ENCODE measurements around the gene EPB41L1. TPM values are rescaled to one million over a fixed set of nuclear protein-coding genes. Genes with fewer than 3 reads are reported as not detected.

Gene EPB41L1
- total RNA-seq, 1 experiment from 2014 or later, result 134 TPM

GRCh38 chr20:36121981-36122930 is 32.3 kb upstream of the EPB41L1 start:
- H3K4me2 ChIP-seq, result peak overlapping the region; percentile 52
- intact Hi-C loops (cut with micrococcal nuclease; ENCODE audit: unreplicated experiment), result loop anchor here (2.0 kb wide), 1 partner anchor 29 kb away; no protein-coding TSS in a partner anchor
- TSS peak; percentile 39 for BruUV-seq (replicated peaks)

DNA sequence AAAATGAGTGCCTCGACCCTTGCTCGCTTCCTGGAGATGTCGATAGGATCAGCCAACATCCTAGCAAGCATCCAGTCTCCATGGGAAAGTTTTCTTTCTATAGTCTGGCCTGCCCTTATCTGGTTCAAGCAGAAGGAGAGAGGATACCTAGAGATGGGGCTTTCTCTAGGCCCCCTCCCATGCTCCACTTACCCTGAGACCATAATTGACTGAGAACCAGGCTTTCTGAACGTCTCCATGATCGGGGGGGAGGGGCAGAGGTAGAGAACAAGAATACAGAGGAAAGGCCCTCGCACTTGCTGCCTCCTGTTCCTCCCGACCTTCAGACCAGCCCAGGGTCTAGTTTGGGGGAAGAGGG is 31.6 kb upstream of the EPB41L1 start:
- H3F3A ChIP-seq (ENCODE audit: insufficient read depth, low read depth), result peaks cover 5% of the 10 kb centered on the region; the same call in 1 of the 2 replicates
- H3K4me1 ChIP-seq (replicated peaks; ENCODE audit: insufficient read depth), result peaks cover 30% of the 10 kb centered on the region
- H3K4me3 ChIP-seq, result no peak overlapping the region
- H3K36me3 ChIP-seq (ENCODE audit: low read depth), result no peaks in the 10 kb centered on the region; the same call in 1 of the 2 replicates
- no peak for DNase-seq
- CTCF ChIA-PET, result interaction anchor here (0.6 to 0.7 kb wide), 2 partner anchors 15 to 36 kb away, joined by 3 to 8 read pairs; no protein-coding TSS in a partner anchor
- no peak for TF ChIP-seq EZH2 (IDR thresholded peaks at IDR 0.05; ENCODE audit: low read depth)
- no peak for TF ChIP-seq CTCF (conservative IDR thresholded peaks at IDR 0.05)
- POLR2A ChIA-PET (ENCODE audit: unreplicated experiment), result interaction anchor here (0.5 to 0.9 kb wide), 4 partner anchors 25 to 170 kb away, joined by 3 to 5 read pairs (median 4); no protein-coding TSS in a partner anchor
- peak overlapping the region; percentile 73 for H3K27ac ChIP-seq
- intact Hi-C loops (cut with micrococcal nuclease; ENCODE audit: unreplicated experiment), result loop anchor here (2.0 kb wide), 1 partner anchor 30 kb away; no protein-coding TSS in a partner anchor
- H4K20me1 ChIP-seq (ENCODE audit: insufficient read depth), result no peaks in the 10 kb centered on the region
- no peak overlapping the region for H2AFZ ChIP-seq
- no TSS peak for BruUV-seq (replicated peaks)
- peaks cover 11% of the 10 kb centered on the region; the same call in 1 of the 2 replicates for H3K79me2 ChIP-seq (ENCODE audit: low read depth)
- no peaks in the 10 kb centered on the region for H3K9me3 ChIP-seq (ENCODE audit: insufficient read depth, low read depth)
- H3K4me2 ChIP-seq, result peak overlapping the region; percentile 52
- no peaks in the 10 kb centered on the region for H3K27me3 ChIP-seq (ENCODE audit: insufficient read depth, low read depth)
- no peaks in the 10 kb centered on the region for H3K9me2 ChIP-seq (ENCODE audit: insufficient read depth)

More at GRCh38 chr20:36121981-36122930, 32.3 kb upstream of the EPB41L1 start:
- H3K9me2 ChIP-seq (ENCODE audit: insufficient read depth), result no peaks in the 10 kb centered on the region
- peak; percentile 91 to 94 for DNase-seq
- no peaks in the 10 kb centered on the region; the same call in 1 of the 2 replicates for H3K36me3 ChIP-seq (ENCODE audit: low read depth)
- H3F3A ChIP-seq (ENCODE audit: insufficient read depth, low read depth), result no peaks in the 10 kb centered on the region
- peak overlapping the region; percentile 73 for H3K27ac ChIP-seq
- peaks cover 24% of the 10 kb centered on the region for H3K4me1 ChIP-seq (replicated peaks; ENCODE audit: insufficient read depth)
- TF ChIP-seq EZH2 (IDR thresholded peaks at IDR 0.05; ENCODE audit: low read depth), result no peak
- H3K4me3 ChIP-seq, result no peak overlapping the region
- no peaks in the 10 kb centered on the region for H3K27me3 ChIP-seq (ENCODE audit: insufficient read depth, low read depth)
- ChIA-PET POLR2A (ENCODE audit: unreplicated experiment) (interaction anchor here (0.5 to 0.9 kb wide), 4 partner anchors 24 to 169 kb away, joined by 3 to 5 read pairs (median 4); no protein-coding TSS in a partner anchor), CTCF (interaction anchor here (0.6 to 0.7 kb wide), 2 partner anchors 16 to 36 kb away, joined by 3 to 8 read pairs; no protein-coding TSS in a partner anchor)
- H3K9me3 ChIP-seq (ENCODE audit: insufficient read depth, low read depth), result no peaks in the 10 kb centered on the region
- peaks cover 11% of the 10 kb centered on the region; the same call in 1 of the 2 replicates for H3K79me2 ChIP-seq (ENCODE audit: low read depth)
- H2AFZ ChIP-seq, result peak overlapping the region; percentile 58; the same call in 1 of the 2 replicates
- H4K20me1 ChIP-seq (ENCODE audit: insufficient read depth), result no peaks in the 10 kb centered on the region

DNA sequence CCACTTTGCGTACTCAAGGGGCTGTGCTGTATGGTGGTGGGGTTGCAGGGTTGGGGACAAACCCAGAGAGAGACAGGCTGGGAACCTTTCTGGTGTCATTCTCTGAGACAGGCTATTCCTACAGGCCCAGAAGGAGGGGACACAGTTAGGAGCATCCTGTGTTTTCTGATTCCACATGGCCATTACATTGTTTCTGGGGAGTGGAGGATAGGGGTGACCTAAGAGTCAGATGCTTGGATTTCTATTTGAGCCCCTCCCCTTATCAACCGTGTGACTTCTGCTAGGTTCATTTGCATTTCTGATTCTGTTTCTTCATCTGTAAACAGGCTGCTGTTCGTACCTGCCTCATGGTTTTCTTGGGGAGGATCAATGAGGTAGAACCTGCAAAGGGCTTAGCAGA is 29.4 kb upstream of the EPB41L1 start:
- H2AFZ ChIP-seq, result no peak overlapping the region
- TF ChIP-seq EZH2 (IDR thresholded peaks at IDR 0.05; ENCODE audit: low read depth) (no peak), CTCF (conservative IDR thresholded peaks at IDR 0.05) (no peak)
- H4K20me1 ChIP-seq (ENCODE audit: insufficient read depth), result no peaks in the 10 kb centered on the region
- BruUV-seq (replicated peaks), result no TSS peak
- peaks cover 47% of the 10 kb centered on the region for H3K4me1 ChIP-seq (replicated peaks; ENCODE audit: insufficient read depth)
- ChIA-PET CTCF (no interaction called here), POLR2A (ENCODE audit: unreplicated experiment) (interaction anchor here (0.7 kb wide), 1 partner anchor 14 kb away, joined by 3 read pairs; no protein-coding TSS in a partner anchor)
- H3K9me3 ChIP-seq (ENCODE audit: insufficient read depth, low read depth), result no peaks in the 10 kb centered on the region
- H3K4me3 ChIP-seq, result no peak overlapping the region
- no peaks in the 10 kb centered on the region; the same call in 1 of the 2 replicates for H3K36me3 ChIP-seq (ENCODE audit: low read depth)
- no peaks in the 10 kb centered on the region for H3K9me2 ChIP-seq (ENCODE audit: insufficient read depth)
- no peak overlapping the region for H3K27ac ChIP-seq
- no peak overlapping the region for H3K4me2 ChIP-seq
- intact Hi-C loops (cut with micrococcal nuclease; ENCODE audit: unreplicated experiment), result no loop called here
- no peaks in the 10 kb centered on the region for H3K27me3 ChIP-seq (ENCODE audit: insufficient read depth, low read depth)
- H3K79me2 ChIP-seq (ENCODE audit: low read depth), result peaks cover 11% of the 10 kb centered on the region; the same call in 1 of the 2 replicates
- peaks cover 8% of the 10 kb centered on the region; the same call in 1 of the 2 replicates for H3F3A ChIP-seq (ENCODE audit: insufficient read depth, low read depth)
- no peak for DNase-seq
